Breast epithelium (tissue), 3 donors: Measurements from ENCODE around the gene SHROOM2.

Source experiments
- POLR2A ChIP-seq: fragments of 450-650 bp; IDR thresholded peaks from one replicate; pipeline ENCODE4 v1.6.1; 2016; ENCODE audit warnings: antibody characterized with exemption, mild to moderate bottlenecking, moderate library complexity
- POLR2AphosphoS5 ChIP-seq, 3 donors: sonication (generic); formaldehyde crosslinking; IDR thresholded peaks; one replicate each; pipeline ENCODE4 v1.6.1; 2017; ENCODE audit warnings: antibody characterized with exemption in 3 of 3
- TF ChIP-seq, protein P1 (sequence below), 3 donors: fragments of 450-650 bp; IDR thresholded peaks; one replicate each; pipeline ENCODE4 v1.5.1; 2016 to 2017; ENCODE audit warnings: antibody characterized with exemption in 3 of 3, mild to moderate bottlenecking in 3 of 3, moderate library complexity in 3 of 3

DNA sequence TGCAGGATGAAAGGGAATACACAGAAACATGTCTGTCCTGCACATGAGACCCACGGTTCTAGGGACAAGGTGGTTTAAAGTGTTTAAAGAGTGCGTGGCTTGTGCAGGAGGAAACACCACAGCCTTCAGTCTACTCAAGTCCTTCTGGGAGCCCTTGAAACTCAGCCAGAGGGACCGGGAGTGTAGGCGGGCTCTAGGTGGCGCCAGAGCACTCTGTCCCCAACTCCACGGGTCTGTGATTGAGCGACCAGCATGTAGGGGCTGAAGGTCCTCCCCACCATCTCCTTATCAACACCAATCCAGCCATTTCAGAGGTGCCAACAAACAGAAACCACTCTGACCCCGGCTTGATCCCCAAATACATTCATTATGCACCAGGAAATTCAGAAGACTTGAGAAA is 98.9 kb downstream of the SHROOM2 start:
- TF ChIP-seq, protein P1, sequence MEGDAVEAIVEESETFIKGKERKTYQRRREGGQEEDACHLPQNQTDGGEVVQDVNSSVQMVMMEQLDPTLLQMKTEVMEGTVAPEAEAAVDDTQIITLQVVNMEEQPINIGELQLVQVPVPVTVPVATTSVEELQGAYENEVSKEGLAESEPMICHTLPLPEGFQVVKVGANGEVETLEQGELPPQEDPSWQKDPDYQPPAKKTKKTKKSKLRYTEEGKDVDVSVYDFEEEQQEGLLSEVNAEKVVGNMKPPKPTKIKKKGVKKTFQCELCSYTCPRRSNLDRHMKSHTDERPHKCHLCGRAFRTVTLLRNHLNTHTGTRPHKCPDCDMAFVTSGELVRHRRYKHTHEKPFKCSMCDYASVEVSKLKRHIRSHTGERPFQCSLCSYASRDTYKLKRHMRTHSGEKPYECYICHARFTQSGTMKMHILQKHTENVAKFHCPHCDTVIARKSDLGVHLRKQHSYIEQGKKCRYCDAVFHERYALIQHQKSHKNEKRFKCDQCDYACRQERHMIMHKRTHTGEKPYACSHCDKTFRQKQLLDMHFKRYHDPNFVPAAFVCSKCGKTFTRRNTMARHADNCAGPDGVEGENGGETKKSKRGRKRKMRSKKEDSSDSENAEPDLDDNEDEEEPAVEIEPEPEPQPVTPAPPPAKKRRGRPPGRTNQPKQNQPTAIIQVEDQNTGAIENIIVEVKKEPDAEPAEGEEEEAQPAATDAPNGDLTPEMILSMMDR (IDR thresholded peaks at IDR 0.05): peak in 1 of 3 donors; percentile 24
- no peak for TF ChIP-seq POLR2A
- no peak for TF ChIP-seq POLR2AphosphoS5 (IDR thresholded peaks at IDR 0.05)
